Measurements from ENCODE around the gene ARHGAP44.

Gene ARHGAP44

DNA sequence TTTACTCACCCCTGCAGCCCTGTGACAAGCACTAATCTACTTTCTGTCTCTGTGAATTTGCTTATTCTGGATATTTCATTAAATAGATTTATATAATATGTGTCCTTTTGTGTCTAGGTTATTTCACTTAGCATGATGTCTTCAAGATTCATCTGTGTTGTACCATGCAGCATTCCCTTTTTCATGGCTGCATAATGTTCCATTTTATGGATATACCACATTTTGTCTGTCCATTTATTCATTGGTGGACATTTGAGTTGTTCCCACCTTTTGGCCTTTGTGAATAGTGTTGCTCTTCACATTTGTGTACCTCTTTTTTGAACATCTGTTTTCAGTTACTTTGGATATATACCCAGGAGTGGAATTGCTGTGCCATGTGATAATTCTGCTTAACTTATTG, 118.2 kb downstream of the ARHGAP44 start:
- no peak for DNase-seq

DNA sequence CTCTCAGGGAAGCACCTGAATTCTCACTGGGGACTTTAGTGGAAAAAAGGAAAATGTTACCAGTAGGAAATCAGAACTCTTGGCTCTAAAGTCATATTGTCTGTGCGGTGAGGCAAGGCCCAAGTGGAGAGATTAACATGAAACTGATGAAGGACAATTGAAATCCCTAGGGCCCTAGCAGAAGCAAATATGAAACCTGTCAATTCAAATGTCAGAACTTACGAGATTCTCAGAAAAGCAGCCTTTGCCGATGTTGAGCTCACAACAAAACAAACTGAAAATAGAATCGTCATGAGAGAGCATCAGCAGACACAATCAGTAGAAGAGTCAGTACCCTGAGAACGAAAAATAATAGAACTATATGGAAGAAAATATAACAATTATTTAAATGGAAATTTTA, 119.7 kb downstream of the ARHGAP44 start:
- no peak for DNase-seq

GRCh38 chr17:12909511-12909910, 120.2 kb downstream of the ARHGAP44 start:
- no peak for DNase-seq

- no peak for DNase-seq
Observed at GRCh38 chr17:12911239-12911638, 121.9 kb downstream of the ARHGAP44 start.

GRCh38 chr17:12917399-12917798, 128.1 kb downstream of the ARHGAP44 start:
- DNase-seq = no peak

GRCh38 chr17:12918142-12918541, 128.8 kb downstream of the ARHGAP44 start:
- no peak for DNase-seq

- no peak for DNase-seq
Observed at GRCh38 chr17:12922120-12922519, 132.8 kb downstream of the ARHGAP44 start.

DNA sequence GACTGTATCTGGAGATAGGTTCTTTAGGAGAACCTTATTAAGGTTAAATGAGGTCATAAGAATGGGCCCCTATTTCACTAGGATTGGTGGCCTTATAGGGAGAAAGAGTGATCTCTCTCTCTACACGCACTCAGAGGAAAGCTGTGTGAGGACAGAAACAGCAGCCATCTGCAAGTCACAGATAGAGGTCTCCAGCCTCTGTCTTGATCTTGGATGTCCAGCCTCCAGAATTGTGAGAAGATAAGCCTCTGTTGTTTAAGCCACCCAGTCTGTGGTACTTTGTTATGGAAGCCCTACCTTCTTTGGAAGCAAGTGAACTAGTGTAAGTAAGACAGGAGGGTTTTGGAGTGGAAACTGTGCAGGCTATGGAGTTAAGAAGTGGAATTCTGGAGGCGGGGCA, 135.3 kb downstream of the ARHGAP44 start:
- DNase-seq = no peak

GRCh38 chr17:12927001-12927400, 137.7 kb downstream of the ARHGAP44 start:
- no peak for DNase-seq

GRCh38 chr17:12927541-12928425, 138.5 kb downstream of the ARHGAP44 start:
- no peak for DNase-seq

GRCh38 chr17:12928736-12929135, 139.4 kb downstream of the ARHGAP44 start:
- no peak for DNase-seq

- no peak for DNase-seq
Observed at GRCh38 chr17:12936501-12936900, 147.2 kb downstream of the ARHGAP44 start.

DNA sequence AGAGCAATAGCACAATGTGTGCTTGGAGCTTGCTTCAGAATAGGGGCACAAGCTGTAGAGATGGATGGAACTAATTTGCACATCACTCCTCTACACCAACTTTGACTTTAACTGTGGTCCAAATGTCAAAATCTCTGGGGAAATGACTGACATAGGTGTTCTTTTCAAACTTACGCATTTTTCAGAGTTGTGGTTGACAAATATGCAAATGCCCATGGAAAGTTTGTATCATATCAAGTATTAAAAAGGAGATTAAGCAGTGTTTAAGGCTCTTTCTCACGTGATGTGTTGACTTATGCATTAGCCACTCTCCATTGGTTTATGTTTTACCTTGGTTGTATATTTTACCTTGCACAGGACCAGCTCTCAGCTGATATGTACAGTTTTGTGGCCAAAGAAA, 151.4 kb downstream of the ARHGAP44 start:
- DNase-seq = no peak

GRCh38 chr17:12947047-12947446, 157.7 kb downstream of the ARHGAP44 start:
- no peak for DNase-seq

- no peak for DNase-seq
Observed at GRCh38 chr17:12952012-12952411, 162.7 kb downstream of the ARHGAP44 start.

GRCh38 chr17:12953156-12953555, 163.9 kb downstream of the ARHGAP44 start:
- DNase-seq = no peak

- no peak for DNase-seq
Observed at GRCh38 chr17:12955521-12955920, 166.2 kb downstream of the ARHGAP44 start.

DNA sequence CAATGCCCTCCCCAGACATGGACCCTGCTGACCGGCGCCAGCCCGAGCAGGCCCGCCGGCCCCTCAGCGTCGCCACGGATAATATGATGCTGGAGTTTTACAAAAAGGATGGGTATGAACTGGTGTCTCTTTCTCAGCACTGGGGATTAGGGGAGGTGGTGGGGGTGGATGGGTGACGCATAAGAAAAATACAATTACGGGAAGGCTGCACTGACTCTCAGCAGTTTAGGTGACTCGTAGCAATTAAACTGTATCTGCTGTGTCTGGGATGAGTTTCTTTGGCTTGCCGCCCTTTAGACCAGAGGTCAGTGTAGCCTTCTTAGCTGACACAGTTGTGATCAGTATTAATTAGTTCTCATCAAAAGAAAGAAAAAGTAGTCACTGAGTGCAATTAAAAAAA, 169.5 kb downstream of the ARHGAP44 start:
- DNase-seq = no peak

DNA sequence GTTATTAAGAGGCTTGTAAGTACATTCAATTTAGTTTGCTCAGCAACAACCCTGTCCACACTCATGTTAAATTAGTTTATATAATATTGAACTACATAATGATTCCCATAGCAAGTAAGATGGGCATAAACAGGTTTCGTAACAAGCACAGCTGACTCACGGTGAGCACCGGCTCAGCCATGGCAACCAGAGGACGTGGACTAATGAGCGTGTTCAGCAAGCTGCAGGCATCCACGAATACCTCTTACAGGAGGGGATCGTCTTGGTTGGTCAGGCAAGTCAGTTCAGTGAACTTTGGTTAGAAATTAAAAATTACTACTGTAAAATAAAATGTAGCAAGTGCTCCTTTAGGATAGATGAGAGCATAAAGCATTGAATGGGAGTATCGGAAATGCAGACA, 170.1 kb downstream of the ARHGAP44 start:
- no peak for DNase-seq

DNA sequence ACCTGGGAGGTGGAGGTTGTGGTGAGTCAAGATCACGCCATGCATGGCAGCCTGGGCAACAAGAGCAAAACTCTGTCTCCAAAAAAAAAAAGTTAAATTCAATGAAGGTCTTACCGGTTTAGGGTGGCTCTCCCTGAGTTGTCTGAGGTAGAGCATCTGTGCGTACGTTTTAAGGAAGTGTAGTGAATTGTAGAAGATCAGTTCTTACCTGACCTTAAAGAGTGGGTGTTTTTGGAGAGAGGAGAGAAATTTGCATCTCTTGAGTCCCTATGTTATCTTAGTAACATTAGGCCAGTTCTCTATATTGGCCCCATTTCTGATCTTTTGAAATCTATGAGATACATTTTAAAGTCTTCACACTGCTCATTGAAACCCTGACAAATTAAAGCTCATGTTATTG, 172.4 kb downstream of the ARHGAP44 start:
- no peak for DNase-seq

DNA sequence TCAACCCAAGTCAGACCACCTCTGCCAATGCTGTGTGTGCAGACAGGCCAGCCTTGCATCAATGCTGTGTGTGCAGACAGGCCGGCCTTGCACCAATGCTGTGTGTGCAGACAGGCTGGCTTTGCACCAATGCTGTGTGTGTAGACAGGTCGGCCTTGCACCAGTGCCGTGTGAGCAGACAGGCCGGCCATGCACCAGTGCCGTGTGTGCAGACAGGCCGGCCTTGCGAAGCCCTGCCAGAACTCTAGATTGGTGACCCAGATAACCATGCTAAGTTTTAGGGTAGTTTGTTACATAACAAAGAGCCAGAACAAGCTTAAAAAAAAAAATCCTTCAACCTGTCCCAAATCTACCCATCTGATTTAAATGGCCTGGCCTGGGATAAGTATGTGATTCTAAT, 174.2 kb downstream of the ARHGAP44 start:
- no peak for DNase-seq

DNA sequence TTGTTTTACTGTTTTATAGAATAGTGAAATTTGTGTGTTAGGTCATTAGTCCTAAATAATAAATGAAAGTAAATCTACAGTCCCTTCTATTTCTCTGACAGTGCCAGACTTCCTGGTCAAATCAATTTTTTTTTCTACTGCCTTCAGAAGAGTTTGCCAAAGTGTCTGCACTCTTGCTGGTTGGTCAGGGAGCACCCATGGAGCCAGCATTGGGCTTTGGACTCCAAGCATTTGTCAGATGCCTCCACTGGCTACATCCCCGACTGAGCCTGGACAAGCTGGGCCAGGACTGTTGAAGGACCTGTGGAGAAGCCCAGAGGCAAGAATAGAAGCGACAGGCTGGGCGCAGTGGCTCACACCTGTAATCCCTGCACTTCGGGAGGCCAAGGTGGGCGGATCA, 174.9 kb downstream of the ARHGAP44 start:
- no peak for DNase-seq

DNA sequence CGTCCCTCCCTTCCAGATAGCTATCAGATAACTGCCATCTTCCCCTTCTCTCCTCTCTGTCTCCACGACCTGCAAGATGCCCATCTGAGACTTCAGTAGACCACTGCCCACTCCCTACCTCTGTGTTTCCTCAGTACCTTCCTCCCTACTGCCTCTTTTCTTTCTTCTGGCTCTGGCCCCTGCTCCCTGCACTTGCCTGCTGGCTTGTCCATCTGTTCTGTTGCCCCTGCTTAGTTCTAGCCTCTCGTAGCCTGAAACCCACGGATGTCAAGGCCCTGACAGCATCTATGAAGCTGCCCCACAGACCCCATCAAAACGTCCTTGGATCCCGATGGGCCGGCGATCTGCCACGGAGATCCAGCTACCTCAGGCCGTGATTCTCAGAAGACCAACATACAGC, 175.5 kb downstream of the ARHGAP44 start:
- no peak for DNase-seq

GRCh38 chr17:12965988-12966387, 176.7 kb downstream of the ARHGAP44 start:
- no peak for DNase-seq

DNA sequence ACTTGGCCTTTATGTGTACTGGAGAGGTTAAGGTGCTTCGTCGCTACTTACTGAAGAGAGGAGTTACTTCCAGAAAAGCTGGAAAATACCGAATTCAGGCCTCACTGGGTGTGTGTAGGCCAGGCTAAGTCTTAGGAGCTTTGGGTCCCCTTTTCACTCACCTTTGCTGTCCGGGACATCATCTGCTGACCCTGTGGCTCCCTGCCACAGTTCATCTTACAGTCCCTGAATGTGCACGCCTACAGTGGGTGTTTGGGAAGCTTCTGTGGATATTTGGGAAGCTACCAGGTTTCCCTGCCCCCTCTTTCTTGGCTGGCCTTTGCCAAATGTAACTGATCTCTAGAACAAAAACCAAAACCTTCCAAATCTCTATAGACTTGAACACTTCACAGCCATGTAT, 177.1 kb downstream of the ARHGAP44 start:
- DNase-seq = no peak

Measured in activated effector memory CD4-positive, alpha-beta T cell treated with anti-CD3 and anti-CD28 coated beads, Interleukin-2, amount 50 U/mL, for 16 hours (primary cell).